Calu3 (cell line): Measurements from ENCODE around the gene MED15. TPM values are rescaled to one million over a fixed set of nuclear protein-coding genes. Genes with fewer than 3 reads are reported as not detected.

Experiments
- BruUV-seq: library from RNA; stranded (reverse); fragments of 400-500 nt; replicated peaks from 2 replicates; lab custom pipeline; 2021; lab: Mats Ljungman, UMichigan
- CTCF ChIA-PET: fragments of 300-600 bp; sonication (Branson Sonifier 250); formaldehyde crosslinking; loops from one replicate; lab custom pipeline; 2022; ENCODE audit warnings: antibody characterized with exemption; lab: Charles Lee
- DNase-seq: peaks from one replicate; pipeline ENCODE4 v3.0.0; 2022
- H3K27ac Mint-ChIP-seq: one replicate; pipeline ENCODE4 v1.8.0; 2022; ENCODE audit warnings: mixed read lengths; ENCODE audit not compliant: unreplicated experiment
- H3K27me3 Mint-ChIP-seq: one replicate; pipeline ENCODE4 v1.8.0; 2022; ENCODE audit warnings: mixed read lengths; ENCODE audit not compliant: unreplicated experiment
- H3K36me3 Mint-ChIP-seq: one replicate; pipeline ENCODE4 v1.8.0; 2022; ENCODE audit warnings: mild to moderate bottlenecking, moderate library complexity, mixed read lengths; ENCODE audit not compliant: insufficient read depth, unreplicated experiment
- H3K4me1 Mint-ChIP-seq: one replicate; pipeline ENCODE4 v1.8.0; 2022; ENCODE audit warnings: mild to moderate bottlenecking, low read depth, mixed read lengths; ENCODE audit not compliant: unreplicated experiment
- H3K4me3 Mint-ChIP-seq: one replicate; pipeline ENCODE4 v1.8.0; 2022; ENCODE audit warnings: mild to moderate bottlenecking, low read depth, moderate library complexity, mixed read lengths; ENCODE audit not compliant: unreplicated experiment
- H3K9me3 Mint-ChIP-seq: one replicate; pipeline ENCODE4 v1.8.0; 2022; ENCODE audit warnings: low read depth, mixed read lengths; ENCODE audit not compliant: unreplicated experiment
- CTCF ChIP-seq: fragments of 200-600 bp; IDR thresholded peaks from one replicate; pipeline ENCODE4 v1.8.0; 2022; ENCODE audit warnings: antibody characterized with exemption; ENCODE audit not compliant: unreplicated experiment
- intact Hi-C: fragments of 100-400 bp; cut with micrococcal nuclease; formaldehyde crosslinking; loops from one replicate; pipeline ENCODE4 v1.10.0; 2022; ENCODE audit not compliant: unreplicated experiment
- total RNA-seq: library from RNA; stranded (reverse); gene quantifications from 2 replicates; pipeline ENCODE4 v1.2.3, GENCODE V29; 2022

The MED15 gene
- total RNA-seq, 1 experiment from 2014 or later = 144 TPM

- CTCF ChIA-PET = no interaction called here
- no peak overlapping the region for H3K27ac Mint-ChIP-seq
These were observed 123.6 kb downstream of the MED15 start for GRCh38 chr22:20630873-20631617.

DNA sequence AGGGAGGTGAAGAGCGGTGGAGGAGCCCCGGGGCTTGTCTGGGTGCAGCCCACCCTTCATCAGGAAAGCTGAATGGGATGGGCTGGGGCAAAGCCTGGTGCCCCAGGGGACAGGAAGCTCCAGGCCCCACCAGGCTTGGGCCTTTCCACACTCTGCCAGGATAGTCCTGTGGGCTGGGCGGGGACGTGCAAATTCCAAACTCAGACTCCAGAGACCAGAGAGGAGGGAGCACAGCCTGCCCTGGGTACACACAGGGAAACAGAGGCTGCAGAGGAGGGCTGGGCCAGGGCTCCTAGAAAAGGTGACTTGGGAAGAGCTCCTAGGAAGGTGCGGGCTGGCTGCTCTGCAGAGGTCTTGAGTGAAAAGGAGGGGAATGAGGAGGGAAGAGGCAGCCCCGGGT, 124.7 kb downstream of the MED15 start:
- Mint-ChIP-seq H3K36me3 (no peaks in the 10 kb centered on the region), H3K9me3 (no peaks in the 10 kb centered on the region), H3K27ac (no peak overlapping the region), H3K4me3 (no peak overlapping the region), H3K27me3 (peaks cover 97% of the 10 kb centered on the region), H3K4me1 (no peaks in the 10 kb centered on the region)
- intact Hi-C loops = no loop called here
- no TSS peak for BruUV-seq
- no peak for DNase-seq
- TF ChIP-seq CTCF = no peak
- CTCF ChIA-PET = no interaction called here

More at GRCh38 chr22:20630873-20631617, 123.6 kb downstream of the MED15 start:
- no peaks in the 10 kb centered on the region for H3K4me1 Mint-ChIP-seq
- H3K36me3 Mint-ChIP-seq = no peaks in the 10 kb centered on the region
- H3K4me3 Mint-ChIP-seq = no peak overlapping the region
- no peaks in the 10 kb centered on the region for H3K9me3 Mint-ChIP-seq
- intact Hi-C loops = no loop called here
- no peak for TF ChIP-seq CTCF
- no TSS peak for BruUV-seq
- H3K27me3 Mint-ChIP-seq = peaks cover 97% of the 10 kb centered on the region
- no peak for DNase-seq

DNA sequence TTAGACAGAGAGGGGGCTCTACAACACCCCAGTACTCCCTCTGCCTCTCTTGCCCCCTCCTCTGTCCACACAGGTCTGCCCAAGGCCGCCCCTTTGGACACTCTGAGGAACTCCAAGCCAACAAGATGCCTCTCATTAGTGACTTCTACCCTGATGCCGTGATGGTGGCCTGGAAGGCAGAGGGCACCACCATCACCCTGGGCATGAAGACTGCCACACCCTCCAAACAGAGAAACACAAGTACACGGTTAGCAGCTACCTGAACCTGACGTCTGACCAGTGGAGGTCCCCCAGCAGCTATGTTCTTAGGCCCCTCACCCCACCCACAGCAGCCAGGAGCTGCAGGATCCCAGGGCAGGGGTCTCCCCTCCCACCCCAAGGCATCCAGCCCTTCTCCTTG, 125.1 kb downstream of the MED15 start:
- CTCF ChIA-PET = no interaction called here
- Mint-ChIP-seq H3K27me3 (peaks cover 97% of the 10 kb centered on the region), H3K9me3 (no peaks in the 10 kb centered on the region), H3K36me3 (no peaks in the 10 kb centered on the region), H3K4me1 (no peaks in the 10 kb centered on the region), H3K4me3 (no peak overlapping the region), H3K27ac (no peak overlapping the region)
- intact Hi-C loops = no loop called here
- no peak for TF ChIP-seq CTCF
- BruUV-seq = no TSS peak
- DNase-seq = no peak

DNA sequence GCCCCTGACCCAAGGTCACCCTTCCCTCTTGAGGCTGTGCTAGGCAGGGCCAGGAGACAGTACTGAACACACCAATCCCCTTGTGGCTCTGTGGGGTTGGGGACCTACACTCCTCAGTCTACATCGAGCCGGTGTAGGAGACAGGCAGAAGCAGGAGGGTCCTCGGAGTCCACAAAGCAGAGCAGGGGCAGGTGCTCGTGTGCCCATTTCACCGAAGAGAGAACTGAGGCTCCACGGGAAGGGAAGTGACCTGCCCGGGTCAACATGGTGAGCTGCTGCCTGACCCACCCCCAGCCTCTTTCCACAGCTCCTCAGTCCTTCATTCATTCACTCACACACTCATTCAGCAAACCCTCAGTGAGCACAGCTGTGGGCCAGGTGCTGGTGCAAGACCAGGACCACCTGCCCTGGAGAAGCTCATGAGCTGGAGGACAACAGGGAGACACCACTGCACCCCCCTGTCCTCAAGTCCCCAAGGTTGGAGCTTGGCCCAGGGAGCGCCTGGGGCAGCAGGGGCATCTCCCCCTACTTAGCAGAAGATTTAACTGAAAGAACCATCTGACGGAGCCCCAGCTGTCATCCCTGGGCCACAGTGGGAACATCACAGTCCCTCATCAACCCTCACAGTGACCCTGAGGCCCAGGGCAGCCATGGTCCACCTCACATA, 127.3 kb downstream of the MED15 start:
- no peaks in the 10 kb centered on the region for H3K36me3 Mint-ChIP-seq
- peaks cover 97% of the 10 kb centered on the region for H3K27me3 Mint-ChIP-seq
- BruUV-seq = no TSS peak
- H3K4me3 Mint-ChIP-seq = no peak overlapping the region
- no peak for TF ChIP-seq CTCF
- intact Hi-C loops = no loop called here
- H3K27ac Mint-ChIP-seq = no peak overlapping the region
- H3K4me1 Mint-ChIP-seq = no peaks in the 10 kb centered on the region
- H3K9me3 Mint-ChIP-seq = no peaks in the 10 kb centered on the region
- CTCF ChIA-PET = no interaction called here
- no peak for DNase-seq
